ENCODE results near the gene CENPE.

CENPE gene

GRCh38 chr4:103136671-103137445, 61.3 kb downstream of the CENPE start:
- DNase-seq (ENCODE audit: low read depth in 2 of 2): no peak

GRCh38 chr4:103129174-103129573, 69.0 kb downstream of the CENPE start:
- DNase-seq (ENCODE audit: low read depth in 2 of 2): no peak

- DNase-seq (ENCODE audit: low read depth in 2 of 2): no peak
Observed at GRCh38 chr4:103126126-103126525, 72.0 kb downstream of the CENPE start.

GRCh38 chr4:103123114-103123513, 75.0 kb downstream of the CENPE start:
- no peak for DNase-seq (ENCODE audit: low read depth in 2 of 2)

GRCh38 chr4:103118166-103118565, 80.0 kb downstream of the CENPE start:
- no peak for DNase-seq (ENCODE audit: low read depth in 2 of 2)

- DNase-seq (ENCODE audit: low read depth in 2 of 2): no peak
Observed at GRCh38 chr4:103111598-103111997, 86.5 kb downstream of the CENPE start.

- no peak for DNase-seq (ENCODE audit: low read depth in 2 of 2)
Observed at GRCh38 chr4:103108542-103108941, 89.6 kb downstream of the CENPE start.

GRCh38 chr4:103105558-103106356, 92.4 kb downstream of the CENPE start:
- no peak for DNase-seq (ENCODE audit: low read depth in 2 of 2)

- DNase-seq (ENCODE audit: low read depth in 2 of 2): no peak
Observed at GRCh38 chr4:103104886-103105285, 93.3 kb downstream of the CENPE start.

GRCh38 chr4:103100691-103101090, 97.5 kb downstream of the CENPE start:
- no peak for DNase-seq (ENCODE audit: low read depth in 2 of 2)

- no peak for DNase-seq (ENCODE audit: low read depth in 2 of 2)
Observed at GRCh38 chr4:103099691-103100392, 98.3 kb downstream of the CENPE start, which contains the start of gene BDH2. Gene BDH2, minus strand, starts transcription at chr4:103099834. Its CDS starts 3,580 bp downstream, at chr4:103096254.

GRCh38 chr4:103098756-103099440, 99.2 kb downstream of the CENPE start:
- no peak for DNase-seq (ENCODE audit: low read depth in 2 of 2)

GRCh38 chr4:103098341-103098740, 99.8 kb downstream of the CENPE start:
- DNase-seq (ENCODE audit: low read depth in 2 of 2): no peak

- no peak for DNase-seq (ENCODE audit: low read depth in 2 of 2)
Observed at GRCh38 chr4:103097112-103097511, 101.0 kb downstream of the CENPE start.

GRCh38 chr4:103095080-103095479, 103.1 kb downstream of the CENPE start:
- DNase-seq (ENCODE audit: low read depth in 2 of 2): no peak

- DNase-seq (ENCODE audit: low read depth in 2 of 2): no peak
Observed at GRCh38 chr4:103092245-103092644, 105.9 kb downstream of the CENPE start.

- DNase-seq (ENCODE audit: low read depth in 2 of 2): no peak
Observed at GRCh38 chr4:103091601-103092223, 106.4 kb downstream of the CENPE start.

GRCh38 chr4:103089481-103089880, 108.7 kb downstream of the CENPE start:
- no peak for DNase-seq (ENCODE audit: low read depth in 2 of 2)

GRCh38 chr4:103086551-103086950, 111.6 kb downstream of the CENPE start:
- no peak for DNase-seq (ENCODE audit: low read depth in 2 of 2)

- no peak for DNase-seq (ENCODE audit: low read depth in 2 of 2)
Observed at GRCh38 chr4:103085555-103086196, 112.5 kb downstream of the CENPE start.

GRCh38 chr4:103079621-103080020, 118.5 kb downstream of the CENPE start:
- no peak for DNase-seq (ENCODE audit: low read depth in 2 of 2)
